ENCODE measurements around the gene USP32.

USP32 gene

GRCh38 chr17:60330731-60331130 is 61.2 kb downstream of the USP32 start:
- DNase-seq (ENCODE audit: low read depth, low spot score) = peak; percentile 15
- in situ Hi-C loops (cut with HindIII; ENCODE audit: low sequenced_read_pairs) = no loop called here
- no peak for TF ChIP-seq CTCF (IDR thresholded peaks at IDR 0.05; ENCODE audit: low read depth, low read length)
- H3K4me3 ChIP-seq (ENCODE audit: low read depth, low read length) = no peak overlapping the region

- H3K4me3 ChIP-seq (ENCODE audit: low read depth, low read length) = no peak overlapping the region
- TF ChIP-seq CTCF (IDR thresholded peaks at IDR 0.05; ENCODE audit: low read depth, low read length) = no peak
- no peak for DNase-seq (ENCODE audit: low read depth, low spot score)
- in situ Hi-C loops (cut with HindIII; ENCODE audit: low sequenced_read_pairs) = no loop called here
These were observed 63.3 kb downstream of the USP32 start for GRCh38 chr17:60328679-60329078.

- TF ChIP-seq CTCF (IDR thresholded peaks at IDR 0.05; ENCODE audit: low read depth, low read length) = no peak
- no peak for DNase-seq (ENCODE audit: low read depth, low spot score)
- H3K4me3 ChIP-seq (ENCODE audit: low read depth, low read length) = no peak overlapping the region
- in situ Hi-C loops (cut with HindIII; ENCODE audit: low sequenced_read_pairs) = no loop called here
These were observed 64.0 kb downstream of the USP32 start for GRCh38 chr17:60327901-60328273.

GRCh38 chr17:60327134-60327900 is 64.6 kb downstream of the USP32 start:
- no peak for TF ChIP-seq CTCF (IDR thresholded peaks at IDR 0.05; ENCODE audit: low read depth, low read length)

GRCh38 chr17:60326702-60327101 is 65.2 kb downstream of the USP32 start:
- no peak for TF ChIP-seq CTCF (IDR thresholded peaks at IDR 0.05; ENCODE audit: low read depth, low read length)
- in situ Hi-C loops (cut with HindIII; ENCODE audit: low sequenced_read_pairs) = no loop called here
- no peak overlapping the region for H3K4me3 ChIP-seq (ENCODE audit: low read depth, low read length)
- no peak for DNase-seq (ENCODE audit: low read depth, low spot score)

More at GRCh38 chr17:60327134-60327900, 64.6 kb downstream of the USP32 start:
- in situ Hi-C loops (cut with HindIII; ENCODE audit: low sequenced_read_pairs) = no loop called here
- no peak for DNase-seq (ENCODE audit: low read depth, low spot score)
- H3K4me3 ChIP-seq (ENCODE audit: low read depth, low read length) = no peak overlapping the region

GRCh38 chr17:60325730-60326524 is 66.0 kb downstream of the USP32 start:
- TF ChIP-seq CTCF (IDR thresholded peaks at IDR 0.05; ENCODE audit: low read depth, low read length) = no peak
- no peak overlapping the region for H3K4me3 ChIP-seq (ENCODE audit: low read depth, low read length)
- DNase-seq (ENCODE audit: low read depth, low spot score) = no peak
- in situ Hi-C loops (cut with HindIII; ENCODE audit: low sequenced_read_pairs) = no loop called here

All from astrocyte of the spinal cord (primary cell).